ENCODE measurements around the gene WIPF1.

The WIPF1 gene, protein sequence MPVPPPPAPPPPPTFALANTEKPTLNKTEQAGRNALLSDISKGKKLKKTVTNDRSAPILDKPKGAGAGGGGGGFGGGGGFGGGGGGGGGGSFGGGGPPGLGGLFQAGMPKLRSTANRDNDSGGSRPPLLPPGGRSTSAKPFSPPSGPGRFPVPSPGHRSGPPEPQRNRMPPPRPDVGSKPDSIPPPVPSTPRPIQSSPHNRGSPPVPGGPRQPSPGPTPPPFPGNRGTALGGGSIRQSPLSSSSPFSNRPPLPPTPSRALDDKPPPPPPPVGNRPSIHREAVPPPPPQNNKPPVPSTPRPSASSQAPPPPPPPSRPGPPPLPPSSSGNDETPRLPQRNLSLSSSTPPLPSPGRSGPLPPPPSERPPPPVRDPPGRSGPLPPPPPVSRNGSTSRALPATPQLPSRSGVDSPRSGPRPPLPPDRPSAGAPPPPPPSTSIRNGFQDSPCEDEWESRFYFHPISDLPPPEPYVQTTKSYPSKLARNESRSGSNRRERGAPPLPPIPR

DNA sequence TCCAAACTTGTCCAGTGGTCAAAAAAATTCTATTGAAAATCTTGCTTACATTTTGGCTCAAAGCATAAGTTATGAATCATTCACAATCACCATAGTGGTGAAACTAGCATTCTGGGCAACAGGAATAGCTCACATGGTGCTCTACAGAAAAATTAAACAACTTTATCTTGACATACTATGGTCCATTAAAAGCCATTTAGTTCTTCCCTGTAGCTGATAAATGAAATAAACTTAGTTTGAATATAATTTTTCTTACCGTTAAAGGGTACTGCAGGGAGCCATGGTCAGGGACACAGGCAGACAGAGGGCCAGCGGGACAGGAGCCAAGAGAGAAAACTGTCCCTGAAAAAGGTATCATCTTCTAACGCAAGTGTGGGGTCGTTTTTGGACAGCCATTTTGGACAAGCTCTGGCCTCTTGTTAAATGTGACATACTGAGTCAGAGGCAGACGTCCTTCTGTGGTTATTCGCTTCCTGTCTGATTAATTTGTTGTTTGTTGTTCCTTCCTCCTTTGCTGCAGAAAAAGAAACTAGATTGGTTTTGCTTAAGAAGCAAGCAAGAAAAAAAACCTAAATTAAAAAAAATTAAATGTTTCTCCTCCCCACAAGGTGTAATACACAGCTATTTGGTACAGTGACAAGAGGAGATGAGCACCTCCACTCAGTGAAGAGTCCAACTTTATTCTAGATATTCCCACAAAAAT is at the start of gene WIPF1:
Gene WIPF1 (minus strand): TSS at position 460 of the 703 bp plus-strand sequence. CDS start 12,231 bp downstream, outside the sequence.
- DNase-seq: no peak

- no peak for DNase-seq
These were observed 47.7 kb upstream of the WIPF1 start for GRCh38 chr2:174645296-174645695.

GRCh38 chr2:174644406-174644805 is 46.8 kb upstream of the WIPF1 start:
- DNase-seq: no peak

- DNase-seq: no peak
These were observed 45.8 kb upstream of the WIPF1 start for GRCh38 chr2:174643356-174643755.

DNA sequence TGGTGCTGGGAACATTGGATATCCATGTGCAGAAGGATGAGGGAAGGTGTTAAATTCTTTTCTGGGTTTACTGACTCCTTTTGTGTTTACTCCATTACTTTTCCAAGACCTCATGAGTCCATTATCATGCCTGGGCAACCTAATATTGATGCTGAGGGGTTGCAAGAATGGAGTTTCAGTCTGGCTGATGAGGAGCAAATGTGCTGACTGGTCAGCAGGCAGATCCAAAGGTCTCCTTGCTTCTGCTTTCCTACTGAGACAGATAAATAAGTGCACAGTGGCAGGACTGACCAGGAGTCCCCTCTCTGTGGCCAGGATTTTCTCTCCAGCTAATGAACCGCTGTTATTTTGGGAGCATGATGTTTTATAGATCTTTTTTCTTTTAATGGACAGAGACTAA is 43.6 kb upstream of the WIPF1 start:
- DNase-seq: no peak

DNA sequence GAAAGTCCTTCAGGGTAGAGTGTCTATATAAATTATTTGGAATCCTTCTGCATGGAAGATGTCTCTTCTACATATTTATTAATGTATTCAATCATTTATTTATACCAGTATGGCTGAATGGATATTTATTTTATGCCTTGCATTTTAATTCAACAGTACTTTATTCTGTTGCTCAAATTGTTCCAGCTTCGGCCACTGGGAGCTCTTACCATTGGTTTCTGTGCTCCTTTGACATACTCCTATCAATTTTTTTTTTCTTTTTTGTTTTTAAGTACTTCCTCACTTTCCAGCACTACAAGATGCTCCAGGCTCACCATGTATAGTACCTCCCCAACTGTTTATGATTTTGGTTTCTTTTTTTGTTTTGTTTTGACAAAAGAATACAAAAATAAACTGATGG is 39.4 kb upstream of the WIPF1 start:
- no peak for DNase-seq

DNA sequence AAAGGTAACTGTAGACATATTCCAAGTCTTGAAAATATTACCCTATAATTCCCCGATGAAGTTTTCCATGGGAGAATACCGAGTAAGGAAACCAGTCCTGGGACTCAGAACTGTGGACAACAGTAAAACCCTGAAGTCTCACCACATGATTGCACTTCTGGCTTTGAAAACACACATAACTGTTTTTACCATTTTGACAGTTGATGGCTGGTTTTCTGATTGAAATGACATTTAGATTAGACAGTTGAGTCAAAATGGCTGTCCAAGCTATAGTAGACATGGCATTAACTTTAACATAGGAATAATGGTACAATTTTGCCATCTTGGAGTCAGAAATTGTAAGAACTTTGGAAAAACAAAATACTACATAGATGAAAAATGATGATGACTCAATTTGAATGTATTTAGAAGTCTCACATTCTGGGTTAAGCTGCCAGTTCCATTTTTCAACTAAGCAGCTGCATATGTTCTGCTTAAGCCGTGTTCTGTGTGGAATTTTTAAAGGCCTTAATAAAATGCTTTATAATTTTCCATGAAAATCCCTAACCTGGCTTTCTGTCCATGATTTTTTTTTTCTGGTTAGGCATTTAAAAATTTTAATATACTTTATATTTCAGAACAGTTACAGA is 38.3 kb upstream of the WIPF1 start:
- DNase-seq: no peak

DNA sequence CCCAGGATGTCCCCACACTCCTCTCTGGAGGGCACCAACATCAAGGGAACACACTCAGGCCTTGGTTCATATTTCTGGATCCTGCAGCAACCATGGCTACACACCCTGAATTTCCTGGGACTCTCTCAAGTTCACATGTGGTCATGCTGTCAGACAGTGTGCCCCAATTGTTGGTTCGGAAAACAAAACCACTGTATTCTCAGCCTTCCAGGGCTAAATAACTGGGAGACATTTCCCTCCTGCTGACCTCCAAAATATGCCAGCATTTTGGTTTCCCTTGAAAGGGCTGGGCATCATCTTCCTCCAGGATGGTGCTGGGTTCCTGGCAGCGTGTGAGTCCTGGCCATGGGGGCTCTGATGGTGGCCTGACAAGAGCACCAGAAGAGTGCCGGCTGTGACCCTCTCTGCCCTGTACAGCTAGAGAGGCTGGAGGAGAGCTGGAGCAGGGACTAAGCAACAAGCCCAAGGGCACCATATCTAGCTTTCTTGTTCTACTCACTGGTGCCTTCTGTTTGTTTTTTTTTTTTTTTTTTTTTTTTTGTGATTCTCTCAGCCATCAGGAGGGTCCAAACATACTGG is 37.5 kb upstream of the WIPF1 start:
- DNase-seq: no peak

DNA sequence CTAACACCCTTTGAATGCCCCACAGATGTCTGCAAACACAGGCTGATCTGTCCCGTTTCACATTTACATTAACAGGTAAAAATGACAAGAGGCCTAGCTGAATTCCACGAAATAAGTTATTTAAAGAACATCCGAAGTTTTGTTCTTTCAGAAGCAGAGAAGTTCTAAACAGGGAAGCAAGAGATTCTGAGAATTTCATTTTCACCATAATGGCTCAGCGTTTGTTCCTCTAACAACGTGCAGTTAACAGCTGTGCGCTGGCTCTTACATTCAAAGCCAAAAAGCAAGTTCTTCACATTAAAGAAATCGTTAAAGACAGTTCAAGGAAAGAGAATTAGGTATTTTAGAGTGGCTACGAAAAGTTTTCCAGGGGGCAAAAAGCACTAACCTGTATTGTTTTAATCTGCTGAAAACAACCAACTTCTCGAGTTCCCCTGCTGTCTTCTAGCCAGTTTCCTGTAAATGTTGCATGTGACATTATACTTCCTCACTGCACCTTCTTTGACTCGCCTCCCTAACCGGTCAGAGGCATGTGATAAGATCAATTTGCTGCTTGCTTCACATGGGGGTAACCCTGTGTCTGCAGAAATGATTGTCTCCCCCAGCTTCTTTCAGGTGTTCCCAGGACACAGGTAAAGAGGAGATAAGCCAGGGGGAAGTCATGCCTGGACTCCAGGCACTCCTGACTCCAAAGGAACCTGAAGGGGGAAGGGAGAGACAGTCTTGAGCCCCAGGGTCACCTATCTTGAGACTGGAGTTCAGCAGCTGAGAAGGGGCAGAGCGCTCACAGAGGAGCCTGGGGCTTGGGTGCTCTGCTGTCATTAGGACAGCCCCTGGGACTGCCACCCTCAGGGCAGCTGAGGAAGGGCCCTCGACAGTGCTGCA is 36.8 kb upstream of the WIPF1 start:
- no peak for DNase-seq

- no peak for DNase-seq
These were observed 36.0 kb upstream of the WIPF1 start for GRCh38 chr2:174633623-174633930.

GRCh38 chr2:174632841-174633622 is 35.4 kb upstream of the WIPF1 start:
- no peak for DNase-seq

GRCh38 chr2:174631009-174631981 is 33.7 kb upstream of the WIPF1 start:
- peak; percentile 69 for DNase-seq

GRCh38 chr2:174630107-174630506 is 32.5 kb upstream of the WIPF1 start:
- no peak for DNase-seq

GRCh38 chr2:174629506-174629905 is 31.9 kb upstream of the WIPF1 start:
- DNase-seq: no peak

GRCh38 chr2:174628528-174629169 is 31.0 kb upstream of the WIPF1 start:
- DNase-seq: no peak

DNA sequence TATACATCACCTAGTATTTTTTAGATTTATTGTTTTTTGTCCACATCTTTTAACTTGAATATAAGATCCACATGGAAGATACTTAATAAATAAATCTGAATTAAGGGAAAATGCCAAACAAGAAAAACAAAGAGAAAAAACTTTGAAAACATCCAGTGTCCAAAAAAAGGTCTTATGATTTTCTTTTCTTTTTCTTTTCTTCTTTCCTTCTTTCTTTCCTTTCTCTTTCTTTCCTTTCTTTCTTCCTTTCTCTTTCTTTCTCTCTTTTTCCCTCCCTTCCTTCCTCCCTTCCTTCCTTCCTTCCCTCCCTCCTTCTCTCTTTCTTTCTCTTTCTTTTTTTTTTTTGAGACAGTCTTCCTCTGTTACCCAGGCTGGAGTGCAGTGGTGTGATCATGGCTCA is 29.6 kb upstream of the WIPF1 start:
- no peak for DNase-seq

- no peak for DNase-seq
These were observed 27.4 kb upstream of the WIPF1 start for GRCh38 chr2:174624895-174625430.

DNA sequence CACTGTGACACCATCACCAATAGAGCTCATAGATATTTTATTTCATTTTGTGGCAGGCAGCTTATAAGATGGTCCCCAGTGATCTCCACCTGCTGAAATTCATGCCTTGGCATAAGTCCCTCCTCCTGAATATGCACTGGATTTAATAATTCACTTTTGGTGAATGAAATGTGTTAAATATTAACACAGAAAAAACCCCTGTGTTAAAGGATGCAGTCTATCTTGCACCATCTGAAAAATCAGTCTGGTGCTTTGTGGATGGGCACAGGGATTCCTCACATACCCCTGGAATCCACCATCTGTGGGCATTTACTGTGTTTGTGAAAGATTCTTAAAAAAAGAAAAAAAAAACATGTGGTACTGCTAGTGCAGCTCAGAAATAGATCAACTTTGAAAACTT is 26.1 kb upstream of the WIPF1 start:
- no peak for DNase-seq

- no peak for DNase-seq
These were observed 25.6 kb upstream of the WIPF1 start for GRCh38 chr2:174623106-174623637.
